ENCODE results near the gene NDST4.

NDST4 gene

GRCh38 chr4:114857831-114858230 is 255.6 kb downstream of the NDST4 start:
- H3K4me1 ChIP-seq (ENCODE audit: insufficient read depth, low read length) = no peaks in the 10 kb centered on the region
- H3K9ac ChIP-seq (ENCODE audit: low read depth, low read length) = no peak overlapping the region
- no peaks in the 10 kb centered on the region for H3K36me3 ChIP-seq (ENCODE audit: insufficient read depth, low read length)
- no peak overlapping the region for H2AFZ ChIP-seq (ENCODE audit: low read depth, low read length)
- no peaks in the 10 kb centered on the region for H3K27me3 ChIP-seq (ENCODE audit: insufficient read depth, low read length, poor library complexity)
- H3K4me3 ChIP-seq (ENCODE audit: low read depth in 1 of 2, low read length in 2 of 2) = no peak overlapping the region
- ATAC-seq (ENCODE audit: insufficient read depth, low read depth) (no peak), DNase-seq (no peak)
- H3K4me2 ChIP-seq (ENCODE audit: insufficient read depth, low read length) = no peak overlapping the region
- H3K79me2 ChIP-seq (ENCODE audit: insufficient read depth, low read length) = no peaks in the 10 kb centered on the region
- TF ChIP-seq EZH2 (IDR thresholded peaks at IDR 0.05; ENCODE audit: borderline replicate concordance, low read depth, low read length, severe bottlenecking) (no peak), CTCF (IDR thresholded peaks at IDR 0.05; ENCODE audit: borderline replicate concordance, extremely low read depth, low read length, poor library complexity, severe bottlenecking) (no peak)
- H3K9me3 ChIP-seq (ENCODE audit: insufficient read depth, low read length, severe bottlenecking) = no peaks in the 10 kb centered on the region
- H3K27ac ChIP-seq (ENCODE audit: low read length) = no peak overlapping the region
- H4K20me1 ChIP-seq (ENCODE audit: insufficient read depth, low read length) = no peaks in the 10 kb centered on the region

GRCh38 chr4:114839986-114840385 is 273.4 kb downstream of the NDST4 start:
- Histone ChIP-seq H3K9ac (ENCODE audit: low read depth, low read length) (no peak overlapping the region), H3K36me3 (ENCODE audit: insufficient read depth, low read length) (no peaks in the 10 kb centered on the region), H3K9me3 (ENCODE audit: insufficient read depth, low read length, severe bottlenecking) (no peaks in the 10 kb centered on the region), H3K4me1 (ENCODE audit: insufficient read depth, low read length) (no peaks in the 10 kb centered on the region), H3K4me3 (ENCODE audit: low read depth in 1 of 2, low read length in 2 of 2) (no peak overlapping the region), H3K79me2 (ENCODE audit: insufficient read depth, low read length) (no peaks in the 10 kb centered on the region), H4K20me1 (ENCODE audit: insufficient read depth, low read length) (no peaks in the 10 kb centered on the region), H3K27me3 (ENCODE audit: insufficient read depth, low read length, poor library complexity) (no peaks in the 10 kb centered on the region), H2AFZ (ENCODE audit: low read depth, low read length) (no peak overlapping the region), H3K4me2 (ENCODE audit: insufficient read depth, low read length) (no peak overlapping the region), H3K27ac (ENCODE audit: low read length) (no peak overlapping the region)
- ATAC-seq (ENCODE audit: insufficient read depth, low read depth) (no peak), DNase-seq (no peak)
- no peak for TF ChIP-seq EZH2 (IDR thresholded peaks at IDR 0.05; ENCODE audit: borderline replicate concordance, low read depth, low read length, severe bottlenecking)
- TF ChIP-seq CTCF (IDR thresholded peaks at IDR 0.05; ENCODE audit: borderline replicate concordance, extremely low read depth, low read length, poor library complexity, severe bottlenecking) = no peak

- Histone ChIP-seq H3K4me2 (ENCODE audit: insufficient read depth, low read length) (no peak overlapping the region), H3K27ac (ENCODE audit: low read length) (no peak overlapping the region), H4K20me1 (ENCODE audit: insufficient read depth, low read length) (no peaks in the 10 kb centered on the region), H3K27me3 (ENCODE audit: insufficient read depth, low read length, poor library complexity) (no peaks in the 10 kb centered on the region), H3K9ac (ENCODE audit: low read depth, low read length) (no peak overlapping the region), H3K9me3 (ENCODE audit: insufficient read depth, low read length, severe bottlenecking) (no peaks in the 10 kb centered on the region), H3K4me3 (ENCODE audit: low read depth in 1 of 2, low read length in 2 of 2) (no peak overlapping the region), H2AFZ (ENCODE audit: low read depth, low read length) (no peak overlapping the region), H3K4me1 (ENCODE audit: insufficient read depth, low read length) (no peaks in the 10 kb centered on the region), H3K36me3 (ENCODE audit: insufficient read depth, low read length) (no peaks in the 10 kb centered on the region), H3K79me2 (ENCODE audit: insufficient read depth, low read length) (no peaks in the 10 kb centered on the region)
- DNase-seq (no peak), ATAC-seq (ENCODE audit: insufficient read depth, low read depth) (no peak)
- no peak for TF ChIP-seq EZH2 (IDR thresholded peaks at IDR 0.05; ENCODE audit: borderline replicate concordance, low read depth, low read length, severe bottlenecking)
- no peak for TF ChIP-seq CTCF (IDR thresholded peaks at IDR 0.05; ENCODE audit: borderline replicate concordance, extremely low read depth, low read length, poor library complexity, severe bottlenecking)
Measured at GRCh38 chr4:114830628-114831027, 282.8 kb downstream of the NDST4 start.

GRCh38 chr4:114827651-114828050 is 285.8 kb downstream of the NDST4 start:
- Histone ChIP-seq H3K4me2 (ENCODE audit: insufficient read depth, low read length) (no peak overlapping the region), H3K36me3 (ENCODE audit: insufficient read depth, low read length) (no peaks in the 10 kb centered on the region), H3K27ac (ENCODE audit: low read length) (no peak overlapping the region), H3K9me3 (ENCODE audit: insufficient read depth, low read length, severe bottlenecking) (no peaks in the 10 kb centered on the region), H3K79me2 (ENCODE audit: insufficient read depth, low read length) (no peaks in the 10 kb centered on the region), H3K9ac (ENCODE audit: low read depth, low read length) (no peak overlapping the region), H3K4me1 (ENCODE audit: insufficient read depth, low read length) (no peaks in the 10 kb centered on the region), H3K27me3 (ENCODE audit: insufficient read depth, low read length, poor library complexity) (no peaks in the 10 kb centered on the region), H3K4me3 (ENCODE audit: low read depth in 1 of 2, low read length in 2 of 2) (no peak overlapping the region), H2AFZ (ENCODE audit: low read depth, low read length) (no peak overlapping the region), H4K20me1 (ENCODE audit: insufficient read depth, low read length) (no peaks in the 10 kb centered on the region)
- no peak for ATAC-seq (ENCODE audit: insufficient read depth, low read depth)
- no peak for DNase-seq
- TF ChIP-seq CTCF (IDR thresholded peaks at IDR 0.05; ENCODE audit: borderline replicate concordance, extremely low read depth, low read length, poor library complexity, severe bottlenecking) (no peak), EZH2 (IDR thresholded peaks at IDR 0.05; ENCODE audit: borderline replicate concordance, low read depth, low read length, severe bottlenecking) (no peak)

Data from DND-41 (cell line).